GM18867 (cell line): ENCODE measurements around the gene TUBA8.

Experiments
- ATAC-seq: cut with Tn5 transposase; IDR thresholded peaks from one replicate; pipeline ENCODE4 v1.9.1; 2021; ENCODE audit warnings: mild to moderate bottlenecking, moderate library complexity; ENCODE audit not compliant: unreplicated experiment

TUBA8 gene

GRCh38 chr22:18077087-18077638 is 33.4 kb upstream of the TUBA8 start:
- ATAC-seq: no peak

- ATAC-seq: peak; percentile 92
These were observed 32.8 kb upstream of the TUBA8 start, which contains the start of gene PEX26 for GRCh38 chr22:18077639-18078328. PEX26 (plus strand) TSS chr22:18077990; CDS start chr22:18078377, 387 bp downstream.

- ATAC-seq: peak; percentile 27
These were observed 32.1 kb upstream of the TUBA8 start for GRCh38 chr22:18078329-18079041.

- no peak for ATAC-seq
These were observed 30.8 kb upstream of the TUBA8 start for GRCh38 chr22:18079706-18080233.

GRCh38 chr22:18081416-18081815 is 29.2 kb upstream of the TUBA8 start:
- ATAC-seq: no peak

GRCh38 chr22:18082467-18082866 is 28.1 kb upstream of the TUBA8 start:
- no peak for ATAC-seq

GRCh38 chr22:18083406-18083805 is 27.2 kb upstream of the TUBA8 start:
- ATAC-seq: no peak

- no peak for ATAC-seq
These were observed 25.4 kb upstream of the TUBA8 start for GRCh38 chr22:18085188-18085587.

- ATAC-seq: no peak
These were observed 23.2 kb upstream of the TUBA8 start for GRCh38 chr22:18087350-18087855.

- ATAC-seq: no peak
These were observed 21.6 kb upstream of the TUBA8 start for GRCh38 chr22:18088825-18089568.

GRCh38 chr22:18090286-18090685 is 20.3 kb upstream of the TUBA8 start:
- no peak for ATAC-seq

GRCh38 chr22:18091478-18091877 is 19.1 kb upstream of the TUBA8 start:
- ATAC-seq: no peak

GRCh38 chr22:18091916-18092526 is 18.6 kb upstream of the TUBA8 start:
- ATAC-seq: no peak

- no peak for ATAC-seq
These were observed 16.9 kb upstream of the TUBA8 start for GRCh38 chr22:18093661-18094060.

GRCh38 chr22:18095101-18095805 is 15.4 kb upstream of the TUBA8 start:
- no peak for ATAC-seq

- no peak for ATAC-seq
These were observed 13.8 kb upstream of the TUBA8 start for GRCh38 chr22:18096823-18097222.

- no peak for ATAC-seq
These were observed 9.8 kb upstream of the TUBA8 start for GRCh38 chr22:18100781-18101180.

GRCh38 chr22:18101536-18101935 is 9.1 kb upstream of the TUBA8 start:
- ATAC-seq: no peak

- no peak for ATAC-seq
These were observed 6.9 kb upstream of the TUBA8 start for GRCh38 chr22:18103527-18104269.
